NOMO-1 treated with dmso at 0.1 percent for 144 hours (cell line): ENCODE data around the gene GJC1.
"Not testable (repeated sequence)": the region's sequence is repeated elsewhere in the genome, so short reads cannot be mapped to it uniquely, and the experiment has no call there.

ENCODE experiments used
- DNase-seq: peaks from one replicate; lab custom pipeline; 2025; ENCODE audit not compliant: unreplicated experiment; lab: John Stamatoyannopoulos, UW

The GJC1 gene

GRCh38 chr17:44846206-44846605 is 16.1 kb upstream of the GJC1 start:
- no peak for DNase-seq

- DNase-seq: no peak
These were observed 14.3 kb upstream of the GJC1 start for GRCh38 chr17:44844390-44844830.

GRCh38 chr17:44842748-44843147 is 12.7 kb upstream of the GJC1 start:
- DNase-seq: no peak

DNA sequence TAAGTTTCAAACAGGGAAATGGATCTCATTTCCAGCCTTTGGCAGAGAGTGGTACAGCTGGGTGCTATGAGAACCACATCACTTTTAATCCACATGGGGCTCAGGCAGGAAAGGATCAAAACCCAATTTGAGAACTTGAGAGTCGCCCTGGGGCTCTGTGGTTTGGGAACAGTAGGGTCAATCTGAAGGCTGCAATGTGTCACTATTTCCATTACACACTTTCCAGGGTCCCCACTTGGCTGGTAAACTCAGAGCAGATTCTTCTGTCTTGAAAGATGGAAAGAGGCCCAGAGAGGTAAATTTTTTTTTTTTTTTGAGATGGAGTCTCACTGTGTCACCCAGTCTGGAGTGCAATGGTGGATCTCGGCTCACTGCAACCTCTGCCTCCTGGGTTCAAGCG is 10.8 kb upstream of the GJC1 start:
- DNase-seq: no peak

GRCh38 chr17:44840274-44840673 is 10.2 kb upstream of the GJC1 start:
- DNase-seq: no peak

DNA sequence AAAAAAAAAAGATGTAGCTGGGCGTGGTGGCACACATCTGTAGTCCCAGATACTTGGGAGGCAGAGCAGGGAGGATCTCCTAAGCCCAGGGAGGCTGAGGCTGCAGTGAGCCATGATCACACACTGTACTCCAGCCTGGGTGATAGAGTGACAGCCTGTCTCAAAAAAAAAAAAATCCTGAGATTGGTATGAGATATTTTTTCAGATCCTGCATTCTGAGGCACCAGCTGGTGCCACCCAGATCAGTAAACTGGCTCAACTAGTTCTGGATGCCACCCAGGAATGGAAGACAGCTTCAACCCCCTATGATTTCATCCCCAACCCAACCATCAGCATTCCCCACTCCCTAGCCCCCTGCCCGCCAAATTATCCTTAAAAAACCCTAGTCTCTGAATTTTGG is 7.1 kb upstream of the GJC1 start:
- DNase-seq: no peak

- no peak for DNase-seq
These were observed 2.7 kb upstream of the GJC1 start for GRCh38 chr17:44832805-44833204.

GRCh38 chr17:44831371-44831770 is 1.3 kb upstream of the GJC1 start:
- DNase-seq: no peak

DNA sequence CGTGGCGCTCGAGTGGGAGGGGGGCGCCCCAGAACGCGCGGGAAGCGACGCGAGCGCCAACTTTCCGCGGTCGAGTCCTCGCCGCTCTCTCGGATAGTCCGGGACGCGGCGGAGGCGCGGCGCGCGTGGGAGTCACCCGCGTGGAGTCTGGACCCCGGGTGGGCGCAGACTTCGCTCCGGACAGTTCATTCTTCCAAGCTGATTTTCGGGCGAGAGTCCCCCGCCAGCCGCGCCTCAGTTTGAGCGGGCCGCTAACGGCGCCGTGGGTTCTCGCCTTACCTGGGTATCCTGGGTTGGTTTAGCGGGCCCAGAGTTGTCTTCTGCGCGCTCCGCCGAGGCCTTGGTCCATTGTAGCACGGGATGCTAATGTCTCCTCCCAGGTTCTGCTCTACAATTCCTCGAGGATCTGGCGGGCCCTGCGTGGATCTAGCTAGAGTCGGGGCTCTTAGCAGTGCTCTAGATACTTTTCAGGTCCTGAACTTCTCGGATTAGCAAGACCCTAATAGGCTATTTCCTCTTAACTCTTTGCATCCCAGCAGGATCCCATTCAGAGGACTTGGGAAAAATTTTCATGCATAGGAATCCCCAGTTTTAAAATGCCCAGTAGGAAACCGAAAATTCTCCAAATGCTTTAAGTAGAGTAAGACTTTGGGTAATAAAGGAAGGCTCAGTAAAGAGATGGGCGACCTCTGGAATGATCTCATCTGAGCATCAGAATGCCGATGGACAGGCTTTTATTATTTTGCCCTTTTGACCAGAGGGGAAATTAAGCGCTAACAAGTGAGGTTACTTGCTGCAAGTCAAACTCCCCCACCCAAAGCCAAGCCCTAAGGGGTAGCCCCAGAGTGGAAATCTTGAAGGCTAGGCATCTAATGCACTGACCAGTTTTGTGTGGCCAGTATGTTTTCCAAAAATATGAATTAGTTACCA is 537 bp upstream of the GJC1 start:
- no peak for DNase-seq

GRCh38 chr17:44828919-44829522 is 1.1 kb downstream of the GJC1 start:
- peak; percentile 14 for DNase-seq

DNA sequence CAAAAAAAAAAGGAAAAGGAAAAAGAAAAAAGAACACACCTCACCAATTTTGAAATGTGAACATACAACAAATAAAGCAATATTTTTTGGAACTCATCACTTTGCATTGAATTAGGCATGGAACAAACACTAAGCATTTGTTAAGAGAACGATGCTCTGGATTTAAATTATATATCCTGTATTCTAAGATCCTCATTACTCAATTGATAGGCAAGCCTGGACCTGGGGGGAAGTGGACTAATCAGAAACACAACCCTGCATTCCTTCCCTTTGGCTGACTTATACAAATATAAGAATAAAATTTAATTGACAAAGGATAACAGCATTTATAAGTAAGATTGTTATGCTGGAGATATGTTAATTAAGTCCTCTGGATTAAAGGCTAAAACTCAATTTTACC is 2.2 kb downstream of the GJC1 start:
- no peak for DNase-seq

- no peak for DNase-seq
These were observed 3.8 kb downstream of the GJC1 start for GRCh38 chr17:44826123-44826790.

DNA sequence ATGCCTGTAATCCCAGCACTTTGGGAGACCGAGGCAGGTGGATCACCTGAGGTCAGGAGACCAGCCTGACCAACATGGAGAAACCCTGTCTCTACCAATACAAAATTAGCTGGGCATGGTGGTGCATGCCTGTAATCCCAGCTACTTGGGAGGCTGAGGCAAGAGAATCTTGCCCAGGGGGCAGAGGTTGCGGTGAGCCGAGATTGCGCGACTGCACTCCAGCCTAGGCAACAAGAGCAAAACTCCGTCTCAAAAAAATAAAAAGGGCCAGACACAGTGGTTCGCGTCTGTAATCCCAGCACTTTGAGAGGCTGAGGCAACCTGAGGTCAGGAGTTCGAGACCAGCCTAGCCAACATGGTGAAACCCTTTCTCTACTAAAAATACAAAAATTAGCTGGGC is 4.9 kb downstream of the GJC1 start:
- not testable (repeated sequence) for DNase-seq

- no peak for DNase-seq
These were observed 9.4 kb downstream of the GJC1 start for GRCh38 chr17:44820631-44821212.

DNA sequence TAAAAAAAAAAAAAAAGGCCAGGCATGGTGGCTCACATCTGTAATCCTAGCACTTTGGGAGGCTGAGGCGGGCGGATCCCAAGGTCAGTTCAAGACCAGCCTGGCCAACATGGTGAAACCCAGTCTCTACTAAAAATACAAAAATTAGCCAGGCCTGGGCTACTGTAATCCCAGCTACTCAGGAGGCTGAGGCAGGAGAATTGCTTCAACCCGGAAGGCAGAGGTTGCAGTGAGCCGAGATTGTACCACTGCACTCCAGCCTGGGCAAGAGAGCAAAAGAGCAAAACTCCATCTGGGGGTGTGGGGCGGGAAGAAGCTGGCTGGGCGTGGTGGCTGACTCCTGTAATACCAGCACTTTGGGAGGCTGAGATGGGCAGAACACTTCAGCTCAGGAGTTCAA is 11.6 kb downstream of the GJC1 start:
- not testable (repeated sequence) for DNase-seq

GRCh38 chr17:44812263-44812662 is 17.8 kb downstream of the GJC1 start:
- no peak for DNase-seq

DNA sequence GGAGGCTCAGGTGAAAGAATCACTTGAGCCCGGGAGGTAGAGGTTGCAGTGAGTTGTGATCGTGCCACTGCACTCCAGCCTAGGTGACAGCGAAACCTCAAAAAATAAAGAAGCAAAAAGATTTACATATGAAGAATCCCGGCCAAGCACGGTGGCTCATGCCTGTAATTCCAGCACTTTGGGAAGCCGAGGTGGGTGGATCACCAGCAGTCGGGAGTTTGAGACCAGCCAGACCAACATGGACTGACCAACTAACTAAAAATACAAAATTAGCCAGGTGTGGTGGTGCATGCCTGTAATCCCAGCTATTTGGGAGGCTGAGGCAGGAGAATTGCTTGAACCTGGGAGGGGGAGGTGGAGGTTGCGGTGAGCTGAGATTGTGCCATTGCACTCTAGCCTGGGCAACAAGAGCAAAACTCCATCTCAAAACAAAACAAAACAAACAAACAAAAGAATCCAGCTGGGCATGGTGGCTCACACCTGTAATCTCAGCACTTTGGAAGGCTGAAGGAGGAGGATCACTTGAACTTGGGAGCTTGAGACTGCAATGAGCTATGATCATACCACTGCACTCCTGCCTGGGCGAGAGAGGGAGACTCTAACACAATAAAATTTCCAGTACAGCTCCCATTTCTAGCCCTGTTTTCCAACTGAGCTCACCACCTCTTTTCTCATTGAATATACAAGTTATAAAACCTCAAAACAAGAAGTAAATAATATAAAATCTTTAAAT is 21.3 kb downstream of the GJC1 start:
- DNase-seq: not testable (repeated sequence)

GRCh38 chr17:44808156-44808555 is 21.9 kb downstream of the GJC1 start:
- no peak for DNase-seq

- no peak for DNase-seq
These were observed 22.3 kb downstream of the GJC1 start for GRCh38 chr17:44807817-44808155.

- DNase-seq: no peak
These were observed 22.8 kb downstream of the GJC1 start for GRCh38 chr17:44807093-44807816.
